Measurements from ENCODE around the gene MPPED2.

DNA sequence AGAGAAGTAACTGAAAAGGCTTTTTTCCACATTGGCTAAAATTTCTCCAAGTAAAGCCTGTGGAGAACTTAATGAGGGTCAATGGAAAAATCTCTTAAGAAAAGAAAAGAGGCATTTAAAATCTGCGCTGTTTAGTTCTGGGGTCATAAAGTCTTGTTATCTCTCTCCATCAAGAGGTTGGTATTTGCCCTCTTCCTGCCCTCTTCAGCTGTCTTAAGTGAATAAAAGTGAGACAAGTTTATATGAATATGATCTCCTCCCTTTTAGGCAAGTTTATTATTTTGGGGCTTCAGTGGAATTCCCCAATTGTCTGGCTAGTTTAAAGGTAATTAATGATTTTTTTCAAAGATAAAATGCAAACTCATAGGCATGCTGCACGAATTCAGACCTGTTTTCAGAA lies 173.6 kb downstream of the MPPED2 start:
- TF ChIP-seq SUZ12 (IDR thresholded peaks at IDR 0.05; ENCODE audit: extremely low read depth, insufficient read depth, insufficient read length) (no peak), ZNF274 (IDR thresholded peaks at IDR 0.05; ENCODE audit: low read depth, low read length) (no peak), YY1 (IDR thresholded peaks at IDR 0.05; ENCODE audit: insufficient read depth, insufficient read length) (no peak)
